Activated CD4-positive, alpha-beta memory T cell treated with anti-CD3 and anti-CD28 coated beads, Interleukin-2, amount 10 ng/mL, durations not matched to agents 7 days and 5 days (primary cell): ENCODE data around the gene ZNF184. TPM values are rescaled to one million over a fixed set of nuclear protein-coding genes. Genes with fewer than 3 reads are reported as not detected.

ENCODE experiments used
- CTCF ChIA-PET: fragments of 350-600 bp; sonication (Branson Sonifier 250); formaldehyde crosslinking; loops from one replicate; lab custom pipeline; 2021; ENCODE audit warnings: antibody characterized with exemption, inconsistent platforms; lab: Charles Lee
- POLR2A ChIA-PET: fragments of 350-600 bp; sonication (Branson Sonifier 250); formaldehyde crosslinking; loops from one replicate; lab custom pipeline; 2021; ENCODE audit warnings: antibody characterized with exemption; lab: Charles Lee
- DNase-seq: peaks from one replicate; pipeline ENCODE4 v3.0.0-alpha.2; 2020
- H3K27ac Mint-ChIP-seq: one replicate; pipeline ENCODE4 v1.8.0; 2021; ENCODE audit warnings: mild to moderate bottlenecking, mixed read lengths
- H3K27me3 Mint-ChIP-seq: one replicate; pipeline ENCODE4 v1.8.0; 2021; ENCODE audit warnings: mixed read lengths
- H3K36me3 Mint-ChIP-seq: one replicate; pipeline ENCODE4 v1.8.0; 2021; ENCODE audit warnings: low read depth, mixed read lengths
- H3K4me1 Mint-ChIP-seq: one replicate; pipeline ENCODE4 v1.8.0; 2021; ENCODE audit warnings: mixed read lengths
- H3K4me3 Mint-ChIP-seq: one replicate; pipeline ENCODE4 v1.8.0; 2021; ENCODE audit warnings: mild to moderate bottlenecking, mixed read lengths
- H3K9me3 Mint-ChIP-seq: one replicate; pipeline ENCODE4 v1.8.0; 2021; ENCODE audit warnings: mixed read lengths
- total RNA-seq, 2 experiments: library from RNA; stranded (reverse); gene quantifications; one replicate each; pipeline ENCODE4 v1.2.3, GENCODE V29; 2021

ZNF184 gene
- total RNA-seq, 2 experiments from 2014 or later, result 16.2 to 16.3 TPM

DNA sequence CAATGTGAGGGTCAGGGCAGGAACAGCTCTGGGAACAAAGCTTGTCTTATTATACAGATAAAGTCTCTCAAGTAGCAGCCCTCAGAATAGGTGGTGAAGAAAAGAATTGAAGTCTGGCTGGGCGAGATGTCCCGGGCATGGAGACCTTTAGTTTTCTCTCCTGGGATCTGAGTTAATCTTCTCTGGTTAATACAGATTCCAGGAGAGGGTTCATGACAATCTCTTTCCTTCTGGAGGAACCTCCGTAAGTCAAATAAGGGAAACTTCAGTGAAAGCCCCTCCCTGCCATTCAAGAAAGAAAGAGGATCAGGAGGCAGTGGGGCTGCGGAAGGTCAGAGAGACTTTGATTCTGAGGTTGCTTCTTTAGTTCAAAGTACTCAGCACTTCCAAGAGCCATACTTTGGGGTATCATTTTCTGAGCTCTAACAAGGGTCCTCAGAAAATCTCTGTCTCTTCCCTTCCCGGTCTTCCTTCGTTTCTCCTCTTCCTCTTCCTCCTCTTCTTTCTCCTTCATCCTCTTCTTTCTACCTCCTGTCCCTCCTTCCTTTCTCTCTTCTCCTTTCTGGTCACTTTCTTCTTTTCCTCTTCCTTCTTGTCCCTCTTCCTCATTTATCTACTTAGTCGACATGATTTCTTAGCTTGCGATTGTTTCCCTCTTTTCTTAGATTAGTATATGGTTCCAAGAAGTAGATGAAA is 4.6 kb upstream of the ZNF184 start:
- DNase-seq, result no peak
- H3K27me3 Mint-ChIP-seq, result peaks cover 4% of the 10 kb centered on the region
- no peak overlapping the region for H3K4me3 Mint-ChIP-seq
- H3K27ac Mint-ChIP-seq, result no peak overlapping the region
- H3K4me1 Mint-ChIP-seq, result peaks cover 13% of the 10 kb centered on the region
- ChIA-PET POLR2A (interaction anchor here (1.5 to 2.6 kb wide), 2 partner anchors 9 to 330 kb away, joined by 3 to 18 read pairs; a partner anchor contains a TSS), CTCF (interaction anchor here (0.6 kb wide), 1 partner anchor 927 kb away, joined by 3 read pairs; no protein-coding TSS in a partner anchor)
- no peaks in the 10 kb centered on the region for H3K9me3 Mint-ChIP-seq
- peaks cover 5% of the 10 kb centered on the region for H3K36me3 Mint-ChIP-seq

- peaks cover 4% of the 10 kb centered on the region for H3K27me3 Mint-ChIP-seq
- no peak overlapping the region for H3K27ac Mint-ChIP-seq
- peaks cover 16% of the 10 kb centered on the region for H3K36me3 Mint-ChIP-seq
- H3K4me3 Mint-ChIP-seq, result no peak overlapping the region
- ChIA-PET POLR2A (interaction anchor here (1.5 kb wide), 1 partner anchor 8 kb away, joined by 3 read pairs; no protein-coding TSS in a partner anchor), CTCF (no interaction called here)
- DNase-seq, result no peak
- H3K9me3 Mint-ChIP-seq, result no peaks in the 10 kb centered on the region
- peaks cover 23% of the 10 kb centered on the region for H3K4me1 Mint-ChIP-seq
Observed at GRCh38 chr6:27476090-27476489, 3.2 kb upstream of the ZNF184 start.

DNA sequence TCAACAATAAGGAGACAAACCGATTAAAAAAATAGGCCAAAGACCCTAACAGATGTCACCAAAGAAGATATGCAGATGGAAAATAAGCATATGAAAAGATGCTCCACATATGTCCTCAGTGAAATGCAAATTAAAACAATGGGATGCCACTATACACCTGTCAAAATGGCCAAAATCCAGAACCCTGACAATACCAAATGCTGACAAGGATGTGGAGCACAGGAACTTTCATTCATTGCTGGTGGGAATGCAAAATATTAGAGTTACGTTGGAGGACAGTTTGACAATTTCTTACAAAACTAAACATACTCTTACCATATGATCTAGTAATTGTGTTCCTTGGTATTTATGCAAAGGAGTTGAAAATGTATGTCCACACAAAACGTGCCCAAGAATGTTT is 1.8 kb upstream of the ZNF184 start:
- ChIA-PET POLR2A (interaction anchor here (2.9 kb wide), 1 partner anchor 333 kb away, joined by 17 read pairs; a partner anchor contains a TSS), CTCF (no interaction called here)

DNA sequence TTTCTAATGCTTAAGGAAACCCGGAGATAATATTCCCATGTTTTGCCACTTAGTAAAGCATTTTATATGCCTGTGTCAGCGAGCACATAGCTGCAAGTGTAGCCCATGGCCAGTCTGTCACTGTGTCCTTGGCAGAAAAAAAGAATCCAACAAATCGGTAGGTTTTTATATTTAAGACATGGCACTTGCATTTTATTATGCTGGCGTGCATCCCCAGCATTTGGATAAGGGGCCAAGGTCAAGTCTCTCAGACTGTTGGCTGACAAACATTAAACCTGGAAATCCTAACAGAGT is 1.2 kb upstream of the ZNF184 start:
- Mint-ChIP-seq H3K4me3 (peak overlapping the region; percentile 85), H3K27me3 (peaks cover 4% of the 10 kb centered on the region), H3K9me3 (peaks cover 6% of the 10 kb centered on the region), H3K36me3 (peaks cover 35% of the 10 kb centered on the region), H3K4me1 (peaks cover 40% of the 10 kb centered on the region), H3K27ac (peak overlapping the region; percentile 33)
- DNase-seq, result no peak
- POLR2A ChIA-PET, result interaction anchor here (2.9 kb wide), 1 partner anchor 334 kb away, joined by 17 read pairs; a partner anchor contains a TSS
- CTCF ChIA-PET, result no interaction called here

More for the DNA sequence above, 1.8 kb upstream of the ZNF184 start:
- Mint-ChIP-seq H3K27me3 (peaks cover 4% of the 10 kb centered on the region), H3K4me3 (peak overlapping the region; percentile 11), H3K27ac (no peak overlapping the region), H3K4me1 (peaks cover 36% of the 10 kb centered on the region), H3K9me3 (peaks cover 4% of the 10 kb centered on the region), H3K36me3 (peaks cover 29% of the 10 kb centered on the region)
- DNase-seq, result no peak

- ChIA-PET POLR2A (interaction anchor here (0.6 to 2.9 kb wide), 20 partner anchors 9 to 421 kb away, joined by 3 to 17 read pairs (median 4); partner anchors contain the start of gene POM121L2), CTCF (interaction anchor here (0.6 to 1.8 kb wide), 5 partner anchors 23 to 344 kb away, joined by 3 to 7 read pairs (median 5); partner anchors contain the start of gene ZNF391)
- Mint-ChIP-seq H3K9me3 (peaks cover 17% of the 10 kb centered on the region), H3K27me3 (peaks cover 4% of the 10 kb centered on the region), H3K36me3 (peaks cover 54% of the 10 kb centered on the region), H3K4me3 (peak overlapping the region; percentile 85), H3K27ac (peak overlapping the region; percentile 93), H3K4me1 (peaks cover 56% of the 10 kb centered on the region)
- DNase-seq, result peak; percentile 79
Observed at GRCh38 chr6:27472182-27472616, 706 bp downstream of the ZNF184 start.

DNA sequence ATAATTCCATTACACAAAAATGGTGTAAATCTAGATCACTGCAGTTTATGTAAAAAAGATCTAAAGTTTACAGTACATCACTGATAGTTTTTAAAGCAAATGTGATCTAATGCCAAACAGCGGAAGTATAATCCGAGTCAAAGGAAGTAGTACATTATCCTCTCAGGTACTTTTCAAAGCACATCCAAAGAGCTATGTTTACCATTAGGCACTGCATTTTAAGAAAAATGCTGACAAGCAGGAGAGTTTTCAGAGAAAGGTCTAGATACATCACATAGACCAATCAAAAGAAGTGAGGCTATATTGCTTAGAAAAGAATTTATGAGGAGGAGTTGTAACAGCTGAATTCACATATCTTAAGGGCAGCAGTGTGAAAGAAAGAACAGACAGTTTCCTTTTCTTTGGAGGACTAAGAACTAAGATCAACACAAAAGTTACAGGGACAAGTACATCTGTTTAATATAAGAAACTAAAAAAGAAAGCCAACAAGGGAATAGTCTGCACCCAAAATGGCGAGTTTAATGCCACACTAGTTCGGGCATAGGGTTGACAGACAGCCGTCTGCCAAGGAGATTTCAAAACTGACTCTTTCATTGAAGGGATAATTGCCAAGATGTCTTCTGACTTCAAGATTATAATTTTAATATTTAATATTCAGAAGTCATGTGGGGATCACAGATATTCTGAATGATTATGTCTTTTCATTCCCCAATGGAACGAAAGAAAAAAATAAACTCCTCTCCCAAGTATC is 1.4 kb downstream of the ZNF184 start:
- DNase-seq, result no peak
- ChIA-PET POLR2A (interaction anchor here (1.0 to 2.9 kb wide), 5 partner anchors 159 to 422 kb away, joined by 3 to 17 read pairs (median 15); partner anchors contain the start of gene POM121L2), CTCF (interaction anchor here (0.7 to 1.7 kb wide), 2 partner anchors 83 to 301 kb away, joined by 3 to 7 read pairs; partner anchors contain the start of gene ZNF391)
- Mint-ChIP-seq H3K9me3 (peaks cover 23% of the 10 kb centered on the region), H3K27ac (peak overlapping the region; percentile 93), H3K27me3 (peaks cover 4% of the 10 kb centered on the region), H3K4me3 (peak overlapping the region; percentile 85), H3K36me3 (peaks cover 61% of the 10 kb centered on the region), H3K4me1 (peaks cover 55% of the 10 kb centered on the region)

DNA sequence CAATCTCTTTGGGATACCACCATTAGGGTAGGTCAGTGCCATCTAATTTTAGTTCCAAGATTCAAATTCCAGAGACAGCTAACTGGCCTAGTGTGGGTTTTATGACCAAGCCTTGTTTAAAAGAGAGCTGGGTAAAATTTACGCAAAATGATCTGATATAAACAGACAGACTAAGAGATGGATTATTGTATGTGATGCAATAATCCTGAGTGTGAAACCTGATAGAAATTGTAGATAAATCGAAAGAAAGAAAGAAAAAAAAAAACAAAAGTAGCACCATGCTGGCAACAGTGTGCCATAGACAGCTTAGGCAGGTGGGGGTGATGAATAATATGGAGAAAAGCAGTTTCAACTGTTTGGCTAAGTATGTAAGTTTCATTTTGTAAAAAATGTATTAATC is 2.9 kb downstream of the ZNF184 start:
- CTCF ChIA-PET, result interaction anchor here (0.9 kb wide), 1 partner anchor 158 kb away, joined by 4 read pairs; the partner anchor contains the start of gene POM121L2
- H3K4me1 Mint-ChIP-seq, result peaks cover 58% of the 10 kb centered on the region

DNA sequence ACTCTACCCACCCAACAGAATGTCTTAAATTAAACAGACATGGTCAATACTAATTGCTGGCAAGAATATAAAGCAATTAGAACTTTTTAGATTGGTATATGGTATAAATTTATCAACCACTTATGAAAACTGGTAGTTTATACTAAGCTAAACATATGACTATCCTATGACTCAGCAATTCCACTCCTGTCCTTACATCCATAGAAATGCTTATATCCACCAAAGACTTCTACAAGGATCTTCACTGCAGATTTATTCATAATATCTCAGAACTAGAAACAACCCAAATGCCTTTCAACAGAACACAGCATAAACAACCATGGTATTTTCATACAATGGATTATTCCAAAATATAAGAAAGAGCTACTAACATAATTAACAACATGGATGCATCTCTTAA is 4.6 kb downstream of the ZNF184 start:
- no peak for DNase-seq
- Mint-ChIP-seq H3K27me3 (no peaks in the 10 kb centered on the region), H3K4me3 (no peak overlapping the region), H3K27ac (no peak overlapping the region), H3K9me3 (peaks cover 39% of the 10 kb centered on the region), H3K36me3 (peaks cover 84% of the 10 kb centered on the region), H3K4me1 (peaks cover 55% of the 10 kb centered on the region)
- POLR2A ChIA-PET, result interaction anchor here (1.2 kb wide), 1 partner anchor 8 kb away, joined by 3 read pairs; no protein-coding TSS in a partner anchor
- CTCF ChIA-PET, result interaction anchor here (0.8 to 1.4 kb wide), 3 partner anchors 51 to 290 kb away, joined by 3 read pairs; no protein-coding TSS in a partner anchor

More for the DNA sequence above, 2.9 kb downstream of the ZNF184 start:
- peak overlapping the region; percentile 24 for H3K4me3 Mint-ChIP-seq
- peak overlapping the region; percentile 56 for H3K27ac Mint-ChIP-seq
- peaks cover 28% of the 10 kb centered on the region for H3K9me3 Mint-ChIP-seq
- peaks cover 1% of the 10 kb centered on the region for H3K27me3 Mint-ChIP-seq
- no peak for DNase-seq
- H3K36me3 Mint-ChIP-seq, result peaks cover 70% of the 10 kb centered on the region
- POLR2A ChIA-PET, result no interaction called here

DNA sequence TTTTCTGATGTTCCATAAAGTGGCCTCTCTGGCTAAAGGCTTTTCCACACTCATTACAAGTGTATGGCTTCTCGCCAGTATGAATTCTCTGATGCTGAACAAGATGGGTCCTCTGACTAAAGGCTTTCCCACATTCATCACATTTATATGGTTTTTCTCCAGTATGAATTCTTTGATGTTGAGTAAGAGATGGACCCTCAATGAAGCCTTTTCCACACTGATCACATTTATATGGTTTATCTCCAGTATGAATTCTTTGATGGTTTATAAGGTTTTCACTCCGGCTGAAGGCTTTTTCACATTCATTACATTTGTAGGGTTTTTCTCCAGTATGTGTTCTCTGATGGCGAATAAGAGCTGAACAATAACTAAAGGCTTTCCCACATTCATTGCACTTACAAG is 20.4 kb downstream of the ZNF184 start:
- Mint-ChIP-seq H3K27me3 (no peaks in the 10 kb centered on the region), H3K27ac (no peak overlapping the region), H3K36me3 (peaks cover 93% of the 10 kb centered on the region), H3K4me3 (no peak overlapping the region), H3K9me3 (peaks cover 92% of the 10 kb centered on the region), H3K4me1 (no peaks in the 10 kb centered on the region)
- ChIA-PET POLR2A (no interaction called here), CTCF (no interaction called here)
- DNase-seq, result no peak

DNA sequence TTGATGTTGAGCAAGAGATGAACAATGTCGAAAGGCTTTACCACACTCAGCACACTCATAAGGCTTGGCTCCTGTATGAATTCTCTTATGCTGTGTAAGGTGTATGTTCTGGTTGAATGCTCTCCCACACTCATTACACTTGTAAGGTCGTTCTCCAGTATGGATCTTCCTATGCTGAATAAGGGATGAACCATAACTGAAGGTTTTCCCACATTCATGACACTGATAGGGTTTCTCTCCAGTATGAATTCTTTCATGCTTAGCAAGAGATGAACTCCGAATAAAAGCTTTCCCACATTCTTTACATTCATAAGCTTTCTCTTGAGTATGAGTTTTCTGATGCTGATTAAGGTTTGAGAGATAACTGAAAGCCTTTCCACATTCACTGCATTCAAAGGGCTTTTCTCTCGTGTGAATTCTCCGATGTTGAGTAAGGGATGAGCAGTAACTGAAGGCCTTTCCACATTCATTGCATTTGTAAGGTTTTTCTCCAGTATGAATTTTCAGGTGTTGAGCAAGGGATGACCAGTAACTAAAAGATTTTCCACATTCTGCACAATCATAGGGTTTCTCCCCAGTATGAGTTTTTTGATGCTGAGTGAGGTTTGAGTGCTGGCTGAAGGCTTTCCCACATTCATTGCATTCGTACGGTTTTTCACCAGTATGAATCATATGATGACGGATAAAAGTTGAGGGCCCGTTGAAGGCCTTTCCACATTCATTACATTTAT is 21.1 kb downstream of the ZNF184 start:
- CTCF ChIA-PET, result no interaction called here

DNA sequence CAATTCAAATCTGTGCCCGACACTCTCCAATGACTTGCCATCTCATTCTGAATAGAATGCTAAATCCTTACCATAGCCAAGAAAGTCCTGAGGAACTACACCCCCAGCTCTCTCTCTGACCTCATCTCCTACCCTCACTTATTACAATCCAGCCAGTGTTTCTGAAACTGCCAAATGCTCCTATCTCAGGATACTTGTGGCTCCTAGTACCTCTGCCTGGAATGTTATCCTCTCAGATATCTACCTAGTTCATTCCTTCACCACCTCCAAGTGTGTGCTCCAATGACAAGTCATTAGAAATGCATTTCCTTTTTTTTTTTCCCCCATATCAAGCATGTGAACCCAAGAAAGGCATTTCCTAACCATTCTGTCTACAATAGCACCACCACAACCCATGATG is 24.4 kb downstream of the ZNF184 start:
- Mint-ChIP-seq H3K4me3 (no peak overlapping the region), H3K27ac (no peak overlapping the region), H3K27me3 (no peaks in the 10 kb centered on the region), H3K9me3 (peaks cover 69% of the 10 kb centered on the region), H3K36me3 (peaks cover 66% of the 10 kb centered on the region), H3K4me1 (no peaks in the 10 kb centered on the region)
- no peak for DNase-seq
- ChIA-PET CTCF (no interaction called here), POLR2A (no interaction called here)

More for the DNA sequence above, 21.1 kb downstream of the ZNF184 start:
- Mint-ChIP-seq H3K9me3 (peaks cover 89% of the 10 kb centered on the region), H3K4me3 (no peak overlapping the region), H3K4me1 (no peaks in the 10 kb centered on the region), H3K27ac (no peak overlapping the region), H3K36me3 (peaks cover 89% of the 10 kb centered on the region), H3K27me3 (no peaks in the 10 kb centered on the region)
- POLR2A ChIA-PET, result no interaction called here
- DNase-seq, result no peak

DNA sequence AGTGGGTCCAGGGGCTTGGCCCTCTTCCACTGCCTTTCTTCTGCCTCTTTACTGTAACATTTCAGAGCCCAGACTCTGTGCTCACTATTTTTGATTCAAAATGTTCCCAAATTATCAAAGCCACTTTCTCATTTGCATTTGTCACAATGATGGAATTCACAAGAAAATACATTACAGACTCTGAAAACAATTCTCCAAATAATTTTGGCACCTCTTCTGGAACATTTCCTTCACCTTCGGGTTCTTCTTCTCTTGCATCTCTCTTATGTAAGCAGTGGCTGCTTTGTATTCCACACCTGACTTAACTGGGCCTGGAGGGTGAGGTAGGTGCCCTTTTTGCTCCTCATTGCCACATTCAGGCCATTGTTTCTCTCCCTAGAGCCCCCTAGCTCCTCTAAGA is 30.0 kb downstream of the ZNF184 start:
- H3K4me3 Mint-ChIP-seq, result no peak overlapping the region
- no peak overlapping the region for H3K27ac Mint-ChIP-seq
- H3K36me3 Mint-ChIP-seq, result peaks cover 22% of the 10 kb centered on the region
- DNase-seq, result no peak
- CTCF ChIA-PET, result no interaction called here
- H3K27me3 Mint-ChIP-seq, result no peaks in the 10 kb centered on the region
- no peaks in the 10 kb centered on the region for H3K4me1 Mint-ChIP-seq
- POLR2A ChIA-PET, result interaction anchor here (1.1 kb wide), 1 partner anchor 36 kb away, joined by 4 read pairs; no protein-coding TSS in a partner anchor
- peaks cover 36% of the 10 kb centered on the region for H3K9me3 Mint-ChIP-seq
